HepG2 (cell line): ENCODE results near the gene OS9. TPM values are rescaled to one million over a fixed set of nuclear protein-coding genes. Genes with fewer than 3 reads are reported as not detected.
A peak's percentile ranks its signal among the peaks of the same experiment; 100 is the strongest.

Experiments
- CAMTA2 ChIP-seq: sonication (generic); formaldehyde crosslinking; IDR thresholded peaks from 2 replicates; pipeline ENCODE4 v1.4.0; 2020; ENCODE audit warnings: mild to moderate bottlenecking, missing genetic modification reagents, borderline replicate concordance
- CENPX ChIP-seq: sonication (generic); formaldehyde crosslinking; IDR thresholded peaks from 2 replicates; pipeline ENCODE4 v1.9.0; 2021; ENCODE audit warnings: mild to moderate bottlenecking, missing genetic modification reagents, moderate library complexity
- GPBP1L1 ChIP-seq: sonication (generic); formaldehyde crosslinking; IDR thresholded peaks from 2 replicates; pipeline ENCODE4 v1.5.0; 2020; ENCODE audit warnings: mild to moderate bottlenecking, missing genetic modification reagents
- HNF4G ChIP-seq, 2 experiments: sonication (generic) in 1 of 2; formaldehyde crosslinking in 1 of 2; IDR thresholded peaks; 2 replicates each; pipeline versions ENCODE4 v1.4.0 to v1.6.1; 2011 to 2020; ENCODE audit warnings: borderline replicate concordance in 2 of 2, low read depth in 2 of 2, mild to moderate bottlenecking in 2 of 2, low read length in 1 of 2, missing genetic modification reagents in 1 of 2, moderate library complexity in 1 of 2
- LBX2 ChIP-seq: sonication (generic); formaldehyde crosslinking; IDR thresholded peaks from 2 replicates; pipeline ENCODE4 v1.5.0; 2020; ENCODE audit warnings: missing genetic modification reagents, mild to moderate bottlenecking, borderline replicate concordance
- NCOA2 ChIP-seq: sonication (generic); formaldehyde crosslinking; IDR thresholded peaks from 2 replicates; pipeline ENCODE4 v1.8.0; 2022; ENCODE audit warnings: inconsistent platforms
- NFYB ChIP-seq: sonication (generic); formaldehyde crosslinking; IDR thresholded peaks from 2 replicates; pipeline ENCODE4 v1.4.0; 2020; ENCODE audit warnings: missing genetic modification reagents
- PATZ1 ChIP-seq: sonication (generic); formaldehyde crosslinking; IDR thresholded peaks from 2 replicates; pipeline ENCODE4 v1.4.0; 2020; ENCODE audit warnings: missing genetic modification reagents
- SRSF9 ChIP-seq: fragments of 200-400 bp; formaldehyde crosslinking; IDR thresholded peaks from 2 replicates; pipeline ENCODE4 v1.6.1; 2018; ENCODE audit warnings: borderline replicate concordance, mild to moderate bottlenecking, low read depth, low read length; ENCODE audit not compliant: insufficient read depth, poor library complexity, severe bottlenecking
- YEATS2 ChIP-seq: sonication (generic); formaldehyde crosslinking; IDR thresholded peaks from 2 replicates; pipeline ENCODE4 v1.4.0; 2020; ENCODE audit warnings: missing genetic modification reagents, borderline replicate concordance
- ZKSCAN5 ChIP-seq: sonication (generic); formaldehyde crosslinking; IDR thresholded peaks from 2 replicates; pipeline ENCODE4 v1.5.1; 2020; ENCODE audit warnings: mild to moderate bottlenecking, missing genetic modification reagents
- ZNF574 ChIP-seq: sonication (generic); formaldehyde crosslinking; IDR thresholded peaks from 2 replicates; pipeline ENCODE4 v1.4.0; 2020; ENCODE audit warnings: missing genetic modification reagents
- ZNF75D ChIP-seq: sonication (generic); formaldehyde crosslinking; IDR thresholded peaks from 2 replicates; pipeline ENCODE4 v1.8.1; 2023; ENCODE audit warnings: missing genetic modification reagents, mild to moderate bottlenecking, borderline replicate concordance
- ZNF776 ChIP-seq: sonication (generic); formaldehyde crosslinking; IDR thresholded peaks from 2 replicates; pipeline ENCODE4 v1.4.0; 2020; ENCODE audit warnings: mild to moderate bottlenecking, missing genetic modification reagents
- polyA plus RNA-seq, 8 experiments: library from polyadenylated mRNA; depleted of rRNA in 3 of 8; stranded (reverse) in 7 of 8; unstranded in 1 of 8; fragments of >200 nt; fragmentation: Illumina TruSeq in 4 of 8; extraction: Trizol in 4 of 8; gene quantifications; 2 replicates each; pipeline versions ENCODE4 v1.2.1 to v1.2.3, GENCODE V29; 2011 to 2016; ENCODE audit warnings: low read depth in 4 of 8, missing spikeins in 1 of 8, mixed read lengths in 1 of 8; ENCODE audit not compliant: insufficient read depth in 1 of 8
- total RNA-seq, 5 experiments: library from RNA; depleted of rRNA; stranded (reverse); fragments of >200 nt; fragmentation: Illumina TruSeq; extraction: Trizol; gene quantifications; 2 replicates each; pipeline ENCODE4 v1.2.3, GENCODE V29; 2016; ENCODE audit warnings: low read depth in 1 of 5
- TF ChIP-seq, protein P1 (sequence below): sonication (generic); formaldehyde crosslinking; conservative IDR thresholded peaks from 2 replicates; pipeline ENCODE4 v1.8.0; 2022; ENCODE audit warnings: mild to moderate bottlenecking, moderate library complexity, missing genetic modification reagents
- TF ChIP-seq, protein P2 (sequence below): IDR thresholded peaks from 2 replicates; pipeline ENCODE4 v1.6.1; 2016; ENCODE audit warnings: control low read depth

The OS9 gene
- total and polyA plus RNA-seq, 2 of the 13 experiments (the other 11 are each of a cell fraction or from before 2014, with no cell fraction given): 156 to 206 TPM

- TF ChIP-seq NFYB (CRISPR knock-in tag) (peak; percentile 96), GPBP1L1 (no peak), CAMTA2 (no peak), LBX2 (no peak), HNF4G (IDR thresholded peaks at IDR 0.05; ENCODE audit: borderline replicate concordance, low read depth, low read length) (no peak), HNF4G (CRISPR knock-in tag; IDR thresholded peaks at IDR 0.05; ENCODE audit: borderline replicate concordance, low read depth) (no peak), YEATS2 (CRISPR knock-in tag) (peak; percentile 55; the same call in 1 of the 2 replicates), ZNF75D (CRISPR knock-in tag) (no peak), ZNF776 (CRISPR knock-in tag) (peak; percentile 5; the same call in 1 of the 2 replicates), NCOA2 (CRISPR knock-in tag) (0 out of 2 replicates have a peak, but pooled peaks have one; percentile 9), PATZ1 (CRISPR knock-in tag) (peak; percentile 48), CENPX (no peak), SRSF9 (no peak), ZNF574 (CRISPR knock-in tag) (peak; percentile 82), ZKSCAN5 (CRISPR knock-in tag) (no peak)
- TF ChIP-seq, protein P1, sequence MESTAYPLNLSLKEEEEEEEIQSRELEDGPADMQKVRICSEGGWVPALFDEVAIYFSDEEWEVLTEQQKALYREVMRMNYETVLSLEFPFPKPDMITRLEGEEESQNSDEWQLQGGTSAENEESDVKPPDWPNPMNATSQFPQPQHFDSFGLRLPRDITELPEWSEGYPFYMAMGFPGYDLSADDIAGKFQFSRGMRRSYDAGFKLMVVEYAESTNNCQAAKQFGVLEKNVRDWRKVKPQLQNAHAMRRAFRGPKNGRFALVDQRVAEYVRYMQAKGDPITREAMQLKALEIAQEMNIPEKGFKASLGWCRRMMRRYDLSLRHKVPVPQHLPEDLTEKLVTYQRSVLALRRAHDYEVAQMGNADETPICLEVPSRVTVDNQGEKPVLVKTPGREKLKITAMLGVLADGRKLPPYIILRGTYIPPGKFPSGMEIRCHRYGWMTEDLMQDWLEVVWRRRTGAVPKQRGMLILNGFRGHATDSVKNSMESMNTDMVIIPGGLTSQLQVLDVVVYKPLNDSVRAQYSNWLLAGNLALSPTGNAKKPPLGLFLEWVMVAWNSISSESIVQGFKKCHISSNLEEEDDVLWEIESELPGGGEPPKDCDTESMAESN (CRISPR knock-in tag): no peak
- TF ChIP-seq, protein P2, sequence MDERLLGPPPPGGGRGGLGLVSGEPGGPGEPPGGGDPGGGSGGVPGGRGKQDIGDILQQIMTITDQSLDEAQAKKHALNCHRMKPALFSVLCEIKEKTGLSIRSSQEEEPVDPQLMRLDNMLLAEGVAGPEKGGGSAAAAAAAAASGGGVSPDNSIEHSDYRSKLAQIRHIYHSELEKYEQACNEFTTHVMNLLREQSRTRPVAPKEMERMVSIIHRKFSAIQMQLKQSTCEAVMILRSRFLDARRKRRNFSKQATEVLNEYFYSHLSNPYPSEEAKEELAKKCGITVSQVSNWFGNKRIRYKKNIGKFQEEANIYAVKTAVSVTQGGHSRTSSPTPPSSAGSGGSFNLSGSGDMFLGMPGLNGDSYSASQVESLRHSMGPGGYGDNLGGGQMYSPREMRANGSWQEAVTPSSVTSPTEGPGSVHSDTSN (CRISPR knock-in tag): peak; percentile 90
Measured at GRCh38 chr12:57744777-57745484, 51.0 kb downstream of the OS9 start, which contains the start of gene TSPAN31 (continued).
